ENCODE results near the gene ZNF521. TPM values are rescaled to one million over a fixed set of nuclear protein-coding genes. Genes with fewer than 3 reads are reported as not detected.

Gene ZNF521
- total RNA-seq, 2 donors from 2014 or later = 3.8 to 5.3 TPM

DNA sequence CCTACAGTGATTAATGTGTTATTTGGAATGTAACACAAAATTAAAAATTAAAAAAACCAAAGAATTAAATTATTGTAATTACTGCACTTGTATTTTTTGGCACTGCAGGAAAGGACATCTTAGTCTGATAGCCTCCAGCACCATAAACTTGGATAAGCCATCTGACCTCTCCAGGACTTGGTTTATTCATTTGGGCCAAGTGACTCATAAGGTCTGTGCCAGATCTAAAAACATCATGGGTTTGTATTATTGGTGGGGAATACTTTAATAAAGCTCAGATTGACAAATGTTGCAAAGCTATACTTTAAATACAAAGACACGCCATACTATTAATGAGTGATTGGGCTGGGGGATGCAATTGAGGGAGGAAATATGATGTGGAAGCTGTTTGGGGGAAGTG lies 225.2 kb downstream of the ZNF521 start:
- H3K27ac ChIP-seq = no peak overlapping the region
- H3K27me3 ChIP-seq = no peaks in the 10 kb centered on the region
- TF ChIP-seq, protein P1, sequence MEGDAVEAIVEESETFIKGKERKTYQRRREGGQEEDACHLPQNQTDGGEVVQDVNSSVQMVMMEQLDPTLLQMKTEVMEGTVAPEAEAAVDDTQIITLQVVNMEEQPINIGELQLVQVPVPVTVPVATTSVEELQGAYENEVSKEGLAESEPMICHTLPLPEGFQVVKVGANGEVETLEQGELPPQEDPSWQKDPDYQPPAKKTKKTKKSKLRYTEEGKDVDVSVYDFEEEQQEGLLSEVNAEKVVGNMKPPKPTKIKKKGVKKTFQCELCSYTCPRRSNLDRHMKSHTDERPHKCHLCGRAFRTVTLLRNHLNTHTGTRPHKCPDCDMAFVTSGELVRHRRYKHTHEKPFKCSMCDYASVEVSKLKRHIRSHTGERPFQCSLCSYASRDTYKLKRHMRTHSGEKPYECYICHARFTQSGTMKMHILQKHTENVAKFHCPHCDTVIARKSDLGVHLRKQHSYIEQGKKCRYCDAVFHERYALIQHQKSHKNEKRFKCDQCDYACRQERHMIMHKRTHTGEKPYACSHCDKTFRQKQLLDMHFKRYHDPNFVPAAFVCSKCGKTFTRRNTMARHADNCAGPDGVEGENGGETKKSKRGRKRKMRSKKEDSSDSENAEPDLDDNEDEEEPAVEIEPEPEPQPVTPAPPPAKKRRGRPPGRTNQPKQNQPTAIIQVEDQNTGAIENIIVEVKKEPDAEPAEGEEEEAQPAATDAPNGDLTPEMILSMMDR (IDR thresholded peaks at IDR 0.05) = no peak
- H3K4me3 ChIP-seq = no peak overlapping the region
- H3K36me3 ChIP-seq = no peaks in the 10 kb centered on the region
- no peaks in the 10 kb centered on the region for H3K4me1 ChIP-seq
- intact Hi-C loops (cut with DNase I) = no loop called here
- DNase-seq = no peak
- H3K9ac ChIP-seq (ENCODE audit: low read depth in 2 of 2, low read length in 2 of 2) = no peak overlapping the region
- H3K9me3 ChIP-seq = no peaks in the 10 kb centered on the region

DNA sequence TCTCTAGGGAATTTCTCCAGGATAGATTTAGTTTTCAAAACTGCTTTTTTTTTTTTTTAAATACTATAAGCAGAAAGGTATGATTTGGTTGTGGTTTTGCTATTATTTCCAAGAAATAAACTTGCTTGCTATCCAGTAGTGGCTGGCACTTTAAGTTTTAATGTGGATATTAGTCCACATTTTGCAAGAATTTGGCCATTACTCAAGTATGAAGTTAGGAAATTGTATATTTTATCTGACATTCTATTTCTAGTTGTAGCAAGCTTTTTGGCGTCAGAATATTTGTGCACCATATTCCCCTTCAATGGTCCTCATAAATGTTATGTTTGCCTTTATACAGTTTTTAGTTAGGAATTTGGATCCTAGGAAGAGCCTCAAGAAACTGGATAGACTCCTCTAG lies 226.3 kb downstream of the ZNF521 start:
- Histone ChIP-seq H3K27ac (no peak overlapping the region), H3K9me3 (no peaks in the 10 kb centered on the region), H3K36me3 (no peaks in the 10 kb centered on the region), H3K4me1 (no peaks in the 10 kb centered on the region), H3K9ac (ENCODE audit: low read depth in 2 of 2, low read length in 2 of 2) (no peak overlapping the region), H3K27me3 (no peaks in the 10 kb centered on the region), H3K4me3 (no peak overlapping the region)
- no peak for DNase-seq
- TF ChIP-seq, protein P1 (IDR thresholded peaks at IDR 0.05) = no peak
- intact Hi-C loops (cut with DNase I) = no loop called here

DNA sequence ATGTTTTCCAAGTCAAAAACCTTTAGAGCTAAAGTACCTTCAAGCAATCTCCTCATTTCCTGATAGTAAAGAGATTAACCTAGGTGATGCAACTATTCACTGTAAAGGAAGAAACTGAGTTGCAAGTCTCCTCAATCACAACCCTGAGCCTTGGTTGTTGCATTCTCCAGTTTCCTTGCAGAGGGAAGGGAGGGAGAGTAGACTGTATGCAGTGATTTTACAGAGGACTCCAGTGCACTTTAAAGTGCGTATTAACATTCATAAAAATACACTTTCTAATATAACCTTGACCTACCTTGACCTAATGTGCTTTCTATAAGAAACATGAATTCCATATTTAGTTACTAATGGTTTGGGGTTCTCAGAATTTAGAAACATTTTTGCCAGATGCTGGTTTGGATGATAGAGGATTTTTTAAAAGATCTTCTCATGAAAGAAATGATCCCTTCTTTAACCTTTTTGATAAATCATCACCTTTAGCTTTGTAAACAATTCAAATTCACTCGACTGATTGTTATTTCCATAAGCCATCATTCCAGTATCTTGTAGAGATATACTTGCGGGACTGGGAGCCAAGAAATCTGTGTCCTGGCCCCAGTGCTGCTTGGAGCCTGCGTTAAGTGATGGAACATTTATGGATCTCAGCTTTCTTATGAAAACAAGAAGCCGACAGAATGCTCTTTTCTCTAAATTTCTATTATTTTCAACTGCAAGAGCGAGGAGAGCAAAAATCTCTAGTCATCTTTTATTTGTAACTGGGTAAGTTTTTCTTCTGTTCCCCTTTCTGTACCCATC lies 228.3 kb downstream of the ZNF521 start:
- TF ChIP-seq, protein P1 (IDR thresholded peaks at IDR 0.05) = no peak
- Histone ChIP-seq H3K9me3 (no peaks in the 10 kb centered on the region), H3K27me3 (no peaks in the 10 kb centered on the region), H3K4me1 (no peaks in the 10 kb centered on the region), H3K36me3 (no peaks in the 10 kb centered on the region), H3K9ac (ENCODE audit: low read depth in 2 of 2, low read length in 2 of 2) (no peak overlapping the region), H3K4me3 (no peak overlapping the region), H3K27ac (no peak overlapping the region)
- intact Hi-C loops (cut with DNase I) = no loop called here
- DNase-seq = no peak

DNA sequence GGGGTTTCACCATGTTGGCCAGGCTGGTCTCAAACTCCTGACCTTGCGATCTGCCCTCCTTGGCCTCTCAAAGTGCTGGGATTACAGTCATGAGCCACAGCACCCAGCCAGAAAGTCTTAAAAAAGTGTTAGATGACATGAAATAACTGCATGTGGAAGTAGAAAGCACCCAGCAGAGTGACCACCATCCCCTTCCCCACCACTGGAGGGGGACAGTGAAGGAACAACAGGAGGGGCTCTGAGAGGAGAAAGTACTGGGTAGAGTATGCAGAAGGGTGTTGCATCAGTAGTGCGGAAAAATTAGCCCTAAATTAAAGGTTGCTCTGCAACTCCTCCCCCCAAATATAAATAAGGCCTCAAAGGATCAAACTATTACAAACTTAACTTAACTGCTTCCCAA lies 230.5 kb downstream of the ZNF521 start:
- Histone ChIP-seq H3K4me1 (no peaks in the 10 kb centered on the region), H3K9ac (ENCODE audit: low read depth in 2 of 2, low read length in 2 of 2) (no peak overlapping the region), H3K27me3 (no peaks in the 10 kb centered on the region), H3K36me3 (no peaks in the 10 kb centered on the region), H3K9me3 (no peaks in the 10 kb centered on the region), H3K27ac (no peak overlapping the region), H3K4me3 (no peak overlapping the region)
- DNase-seq = no peak
- intact Hi-C loops (cut with DNase I) = no loop called here
- TF ChIP-seq, protein P1 (IDR thresholded peaks at IDR 0.05) = no peak

DNA sequence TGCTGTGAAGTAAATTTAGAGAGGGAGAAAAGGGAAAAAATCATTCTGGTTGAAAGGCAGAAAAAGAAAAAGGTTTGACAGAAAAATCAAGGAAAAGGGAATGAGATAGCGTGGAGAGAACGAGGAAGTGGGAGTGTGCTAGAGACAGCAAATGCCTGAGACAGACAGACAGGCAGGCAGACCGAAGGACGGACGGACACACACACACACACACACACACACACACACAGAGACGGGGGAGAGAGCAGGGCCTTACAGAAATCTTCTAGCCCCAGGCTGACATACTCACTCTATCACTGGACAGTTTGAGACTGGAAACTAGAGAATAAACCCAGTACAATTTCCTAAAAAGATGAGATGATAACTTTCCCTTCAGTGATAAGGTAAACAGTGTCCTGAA lies 238.4 kb downstream of the ZNF521 start:
- TF ChIP-seq, protein P1 (IDR thresholded peaks at IDR 0.05) = no peak
- no peaks in the 10 kb centered on the region for H3K27me3 ChIP-seq
- intact Hi-C loops (cut with DNase I) = no loop called here
- no peaks in the 10 kb centered on the region for H3K36me3 ChIP-seq
- no peak overlapping the region for H3K9ac ChIP-seq (ENCODE audit: low read depth in 2 of 2, low read length in 2 of 2)
- no peak overlapping the region for H3K27ac ChIP-seq
- no peak overlapping the region for H3K4me3 ChIP-seq
- no peak for DNase-seq
- H3K4me1 ChIP-seq = no peaks in the 10 kb centered on the region
- no peaks in the 10 kb centered on the region for H3K9me3 ChIP-seq

All from colonic mucosa (tissue), 4 donors.